ENCODE results near the gene HERC6. TPM values are rescaled to one million over a fixed set of nuclear protein-coding genes. Genes with fewer than 3 reads are reported as not detected.
"Not testable (repeated sequence)": the region's sequence is repeated elsewhere in the genome, so short reads cannot be mapped to it uniquely, and the experiment has no call there.

Gene HERC6
- total RNA-seq = 1 to 10 TPM; 2.2 to 9.3 TPM

DNA sequence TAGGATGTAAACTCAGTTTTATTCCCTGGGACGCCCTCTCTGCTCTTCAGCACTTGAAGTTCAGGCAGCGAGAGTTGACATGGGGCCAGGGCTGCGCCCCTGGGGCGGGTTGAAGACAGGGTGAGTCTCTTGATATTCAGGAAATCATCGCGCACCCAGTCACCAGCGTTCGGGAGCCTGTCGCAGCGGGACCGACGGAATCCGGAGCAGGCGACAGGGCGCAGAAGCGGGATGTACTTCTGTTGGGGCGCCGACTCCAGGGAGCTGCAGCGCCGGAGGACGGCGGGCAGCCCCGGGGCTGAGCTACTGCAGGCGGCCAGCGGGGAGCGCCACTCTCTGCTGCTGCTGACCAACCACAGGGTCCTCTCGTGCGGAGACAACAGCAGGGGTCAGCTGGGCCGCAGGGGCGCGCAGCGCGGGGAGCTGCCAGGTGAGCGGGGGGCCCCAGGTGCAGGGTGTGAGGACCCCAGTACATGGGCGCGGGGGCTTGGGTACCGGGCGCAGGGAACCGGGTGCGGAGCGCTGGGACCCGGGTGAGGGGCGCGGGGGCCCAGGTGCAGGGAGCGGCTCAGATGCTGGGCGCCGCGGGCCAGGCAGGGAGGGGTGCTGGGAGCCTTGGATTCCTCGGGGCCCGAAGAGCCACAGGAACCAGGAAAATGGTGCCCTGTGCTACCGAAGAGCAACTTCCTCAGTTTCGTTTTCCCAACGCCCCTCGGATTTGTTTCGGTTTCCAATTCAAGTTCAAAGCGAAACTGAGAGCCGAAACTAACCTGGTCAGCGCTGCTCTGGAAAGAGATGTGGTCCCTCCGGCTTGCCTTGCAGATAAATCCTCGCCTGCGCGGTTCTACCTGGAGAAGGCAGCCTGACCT is at the start of gene HERC6:
TSS of gene HERC6 (plus strand) at position 162 of the 869 bp plus-strand sequence. CDS start at position 232, 70 bp downstream.
- peaks cover 0 to 12% of the 10 kb centered on the region in 2 donors for H3K36me3 Mint-ChIP-seq
- DNase-seq (ENCODE audit: low spot score in 2 of 2) (peak; percentile 73 to 78), ATAC-seq (peak; percentile 70 to 72)
- H3K27ac Mint-ChIP-seq = peak within 1 kb of the TSS; percentile 65 to 80
- H3K9me3 Mint-ChIP-seq = no peaks in the 10 kb centered on the region

DNA sequence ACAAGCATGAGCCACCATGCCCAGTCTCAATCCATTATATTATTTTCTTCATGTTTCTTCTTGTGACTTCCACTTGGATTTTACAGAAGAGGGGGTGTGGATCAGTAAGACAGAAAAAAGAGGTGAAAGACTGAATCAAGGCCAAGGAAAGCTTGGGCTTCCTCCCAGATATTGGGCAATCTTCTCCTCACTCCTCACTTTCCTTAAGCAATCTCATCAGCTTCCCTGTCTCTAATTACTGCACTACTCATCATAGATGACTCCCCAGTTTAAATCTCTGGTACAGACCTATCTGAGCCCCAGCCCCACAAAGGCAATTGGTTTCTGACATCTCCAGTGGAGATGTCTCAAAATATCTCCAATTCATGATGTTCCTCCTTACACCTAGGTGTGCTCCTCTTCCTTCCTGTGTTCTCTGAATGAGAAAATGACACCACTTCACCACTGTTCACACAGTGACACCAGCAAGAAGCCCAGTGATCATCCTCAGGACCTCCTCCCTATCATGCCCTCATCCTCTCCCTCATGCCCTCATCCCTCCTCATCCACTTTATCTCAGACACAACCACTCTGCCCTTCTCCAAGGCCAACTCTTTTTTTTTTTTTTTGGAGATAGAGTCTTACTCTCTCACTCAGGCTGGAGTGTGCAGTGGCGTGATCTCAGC is 44.8 kb upstream of the HERC6 start:
- Mint-ChIP-seq H3K27ac (no peak overlapping the region), H3K36me3 (no peaks in the 10 kb centered on the region), H3K9me3 (no peaks in the 10 kb centered on the region)
- DNase-seq (ENCODE audit: low spot score in 2 of 2) (no peak), ATAC-seq (no peak)

DNA sequence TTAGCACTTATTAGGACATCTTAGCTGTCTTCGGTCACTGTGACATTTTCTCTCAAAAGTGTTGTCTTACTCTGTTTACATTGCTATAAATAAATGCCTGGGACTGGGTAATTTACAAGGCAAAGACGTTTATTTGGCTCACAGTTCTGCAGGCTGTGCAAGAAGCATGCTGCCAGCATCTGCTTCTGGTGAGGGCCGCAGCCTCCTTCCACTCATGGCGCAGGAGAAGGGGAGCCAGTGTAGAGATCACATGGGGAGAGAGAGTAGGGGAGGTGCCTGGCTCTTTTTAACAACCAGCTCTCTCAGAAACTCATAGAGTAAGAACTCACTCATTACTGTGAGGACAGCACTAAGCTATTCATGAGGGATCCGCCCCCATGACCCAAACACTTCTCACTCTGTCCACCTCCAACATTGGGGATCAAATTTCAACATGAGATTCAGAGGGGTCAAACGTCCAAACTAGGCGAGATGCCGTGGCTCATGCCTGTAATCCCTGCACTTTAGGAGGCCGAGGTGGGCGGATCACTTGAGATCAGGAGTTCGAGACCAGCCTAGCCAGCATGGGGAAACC is 43.5 kb upstream of the HERC6 start:
- DNase-seq (ENCODE audit: low spot score in 2 of 2) (no peak), ATAC-seq (no peak)
- Mint-ChIP-seq H3K9me3 (no peaks in the 10 kb centered on the region), H3K36me3 (no peaks in the 10 kb centered on the region), H3K27ac (no peak overlapping the region)

DNA sequence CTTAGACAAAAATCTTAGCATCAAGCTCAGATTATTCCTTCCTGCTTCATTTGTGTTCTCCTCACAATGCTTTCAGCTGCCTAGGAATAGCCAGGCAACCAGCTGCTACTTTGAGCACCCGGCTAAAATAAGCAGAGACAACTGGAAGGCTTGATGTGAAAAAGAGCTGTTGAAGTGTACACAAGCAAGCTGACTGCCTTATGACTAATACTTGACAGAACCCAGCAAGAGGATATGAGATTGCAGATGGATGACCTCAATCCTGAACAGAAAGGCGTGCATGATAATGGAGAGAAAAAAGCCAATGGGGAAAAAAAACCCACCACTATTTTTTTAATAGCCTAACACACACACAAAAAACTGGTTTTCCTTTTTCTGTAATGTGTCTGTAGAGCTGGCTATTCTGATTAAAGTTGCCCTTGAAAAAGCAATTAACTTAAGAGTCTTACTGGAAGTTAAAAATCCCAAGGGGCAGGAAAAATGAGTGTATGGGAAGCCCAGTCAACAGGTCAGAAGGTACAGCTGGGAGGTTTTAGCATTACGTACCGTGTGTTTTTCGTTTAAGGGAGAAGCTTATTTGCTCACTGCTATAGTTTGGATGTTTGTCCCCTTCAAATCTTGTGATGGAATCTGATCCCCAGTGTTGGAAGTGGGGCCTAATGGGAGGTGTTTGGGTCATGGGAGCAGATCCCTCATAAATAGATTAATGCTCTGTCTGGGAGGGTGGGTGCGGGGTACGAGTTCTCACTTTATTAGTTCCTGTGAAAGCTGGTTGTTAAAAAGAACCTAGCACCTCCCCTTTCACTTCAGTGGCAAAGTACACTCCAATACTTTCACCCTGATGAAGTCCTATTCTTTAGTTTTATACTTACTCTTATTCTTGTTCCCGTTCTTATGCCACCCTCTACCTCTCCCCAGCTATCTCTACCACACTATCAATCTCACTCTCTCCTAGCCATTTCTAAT is 37.1 kb upstream of the HERC6 start:
- Mint-ChIP-seq H3K9me3 (no peaks in the 10 kb centered on the region), H3K27ac (peak overlapping the region in 1 of 2 donors; percentile 7), H3K36me3 (no peaks in the 10 kb centered on the region)
- ATAC-seq (no peak), DNase-seq (ENCODE audit: low spot score in 2 of 2) (no peak)

DNA sequence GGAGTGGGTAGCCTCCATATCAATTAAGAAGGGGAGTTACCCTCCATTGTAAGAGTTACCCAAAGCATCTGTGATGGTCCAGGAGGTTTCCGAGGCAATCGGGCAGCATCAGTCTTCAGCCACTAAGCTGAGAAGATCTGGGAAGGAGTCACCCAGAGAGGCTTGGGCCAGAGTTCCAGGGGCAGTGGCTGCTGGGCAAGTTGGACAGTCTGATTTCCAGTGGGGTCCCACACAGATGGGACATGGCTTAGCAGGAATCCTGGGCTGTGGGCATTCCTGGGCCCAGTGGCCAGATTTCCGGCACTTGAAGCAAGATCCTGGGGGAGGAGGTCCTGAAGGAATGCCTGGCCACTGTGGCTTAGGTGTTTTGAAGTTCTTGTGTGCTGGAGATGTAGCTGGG is 31.8 kb upstream of the HERC6 start:
- H3K36me3 Mint-ChIP-seq; H3K9me3 Mint-ChIP-seq; H3K27ac Mint-ChIP-seq; ATAC-seq; DNase-seq (ENCODE audit: low spot score in 2 of 2): not testable (repeated sequence)

DNA sequence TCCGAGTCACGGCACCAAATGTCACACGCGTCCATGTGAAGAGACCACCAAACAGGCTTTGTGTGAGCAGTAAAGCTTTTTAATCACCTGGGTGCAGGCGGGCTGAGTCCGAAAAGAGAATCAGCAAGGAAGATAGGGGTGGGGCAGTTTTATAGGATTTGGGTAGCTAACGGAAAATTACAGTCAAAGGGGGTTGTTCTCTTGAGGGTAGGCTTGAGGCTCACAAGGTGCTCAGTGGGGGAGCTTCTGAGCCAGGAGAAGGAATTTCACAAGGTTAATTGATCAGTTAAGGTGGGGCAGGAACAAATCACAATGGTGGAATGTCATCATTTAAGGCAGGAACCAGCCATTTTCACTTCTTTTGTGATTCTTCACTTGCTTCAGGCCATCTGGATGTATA is 29.9 kb upstream of the HERC6 start:
- not testable (repeated sequence) for ATAC-seq; H3K27ac Mint-ChIP-seq; DNase-seq (ENCODE audit: low spot score in 2 of 2); H3K36me3 Mint-ChIP-seq; H3K9me3 Mint-ChIP-seq

DNA sequence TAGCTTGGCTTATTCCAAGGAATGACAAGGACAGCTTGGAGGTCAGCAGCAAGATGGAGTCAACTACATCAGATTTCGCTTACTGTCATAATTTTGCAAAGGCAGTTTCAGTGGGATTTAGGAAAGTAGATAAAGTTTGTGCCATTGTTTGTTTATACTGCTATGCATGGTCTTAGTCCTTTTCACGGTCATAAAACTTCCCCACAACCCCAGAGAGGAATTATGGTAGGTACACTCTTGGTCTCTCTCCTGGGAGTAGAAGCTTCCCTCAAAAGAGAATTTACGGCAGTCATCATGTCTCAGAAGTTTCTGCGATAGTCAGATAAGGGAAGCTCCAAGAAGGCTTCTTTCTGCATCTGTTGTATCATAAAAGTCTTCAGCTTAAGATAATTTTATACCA is 27.9 kb upstream of the HERC6 start:
- Mint-ChIP-seq H3K27ac (no peak overlapping the region), H3K36me3 (peaks cover 0 to 5% of the 10 kb centered on the region in 2 donors), H3K9me3 (peaks cover 0 to 5% of the 10 kb centered on the region in 2 donors)
- ATAC-seq (no peak), DNase-seq (ENCODE audit: low spot score in 2 of 2) (no peak)

DNA sequence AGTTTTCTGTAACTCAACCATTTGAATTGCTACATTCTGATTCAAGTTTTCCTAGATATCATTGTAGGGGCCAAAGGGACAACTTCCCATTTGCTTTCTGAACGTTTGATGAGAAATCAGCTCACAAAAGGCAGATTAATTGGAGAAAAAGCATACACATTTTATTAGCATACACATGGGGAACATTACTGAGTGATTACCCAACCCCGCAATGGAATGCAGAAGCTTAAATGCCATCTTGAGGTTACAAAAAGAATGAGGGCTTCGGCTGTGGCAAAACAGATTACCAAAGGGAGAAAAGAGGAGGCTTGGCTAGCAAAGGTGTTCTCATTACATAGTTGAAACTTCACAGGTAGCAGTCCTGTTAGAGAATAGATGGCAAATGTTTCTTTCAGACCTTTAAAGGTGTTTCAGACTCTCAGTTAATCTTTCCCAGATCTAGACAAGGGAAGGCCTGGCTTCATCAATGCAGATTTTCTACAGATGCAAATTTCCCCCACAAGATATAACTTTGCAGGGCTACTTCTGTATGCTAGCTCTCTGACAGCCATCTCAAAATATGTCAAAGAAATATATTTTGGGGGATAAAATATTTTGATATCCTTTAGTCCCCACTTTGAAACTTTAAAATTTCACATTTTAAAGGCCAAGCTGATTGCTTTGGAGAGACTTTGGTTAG is 26.5 kb upstream of the HERC6 start:
- DNase-seq (ENCODE audit: low spot score in 2 of 2) = no peak

DNA sequence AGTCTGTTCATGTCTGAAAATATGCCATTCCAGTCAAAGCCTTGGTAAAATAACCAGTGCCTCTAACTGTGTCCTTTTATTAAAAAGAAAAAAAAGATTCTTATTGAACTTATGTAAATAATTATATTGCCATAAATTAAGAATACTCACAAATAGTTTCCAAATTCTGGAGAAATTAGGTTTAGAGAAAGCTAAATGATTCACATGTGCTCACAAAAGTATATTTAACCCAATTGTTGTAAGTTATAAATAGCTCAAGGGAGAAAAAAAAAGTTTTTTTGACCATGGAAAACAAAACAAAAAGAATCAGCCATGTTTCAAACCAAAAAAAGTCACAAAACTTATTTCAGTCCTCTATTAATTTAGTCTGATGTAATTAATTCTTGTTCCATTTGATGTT is 25.3 kb upstream of the HERC6 start:
- Mint-ChIP-seq H3K36me3 (peaks cover 0 to 5% of the 10 kb centered on the region in 2 donors), H3K9me3 (peaks cover 0 to 5% of the 10 kb centered on the region in 2 donors), H3K27ac (no peak overlapping the region)
- ATAC-seq (no peak), DNase-seq (ENCODE audit: low spot score in 2 of 2) (no peak)

More for the DNA sequence above, 26.5 kb upstream of the HERC6 start:
- no peak for ATAC-seq
- H3K36me3 Mint-ChIP-seq = peaks cover 0 to 5% of the 10 kb centered on the region in 2 donors
- H3K27ac Mint-ChIP-seq = no peak overlapping the region
- H3K9me3 Mint-ChIP-seq = peaks cover 0 to 5% of the 10 kb centered on the region in 2 donors

DNA sequence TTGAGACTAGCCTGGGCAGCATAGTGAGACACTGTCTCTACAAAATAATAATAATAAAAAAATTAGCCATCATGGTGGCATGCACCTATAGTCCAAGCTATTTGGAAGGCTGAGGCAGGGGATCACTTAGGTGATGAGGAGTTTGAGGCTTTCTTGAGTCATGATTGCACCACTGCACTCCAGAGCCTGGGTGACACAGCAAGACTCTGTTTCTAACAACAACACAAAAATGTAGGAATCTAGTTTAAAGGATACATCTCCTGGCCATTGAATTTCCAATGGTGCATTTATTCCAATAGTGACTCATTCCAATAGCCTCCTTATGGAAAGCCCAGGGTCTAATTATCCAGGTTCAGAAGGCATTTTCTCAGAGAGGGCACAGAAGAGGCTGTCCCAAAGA is 21.9 kb upstream of the HERC6 start:
- peaks cover 10 to 16% of the 10 kb centered on the region in 2 donors for H3K36me3 Mint-ChIP-seq
- peaks cover 7 to 12% of the 10 kb centered on the region in 2 donors for H3K9me3 Mint-ChIP-seq
- no peak for DNase-seq (ENCODE audit: low spot score in 2 of 2)
- no peak for ATAC-seq
- no peak overlapping the region for H3K27ac Mint-ChIP-seq

DNA sequence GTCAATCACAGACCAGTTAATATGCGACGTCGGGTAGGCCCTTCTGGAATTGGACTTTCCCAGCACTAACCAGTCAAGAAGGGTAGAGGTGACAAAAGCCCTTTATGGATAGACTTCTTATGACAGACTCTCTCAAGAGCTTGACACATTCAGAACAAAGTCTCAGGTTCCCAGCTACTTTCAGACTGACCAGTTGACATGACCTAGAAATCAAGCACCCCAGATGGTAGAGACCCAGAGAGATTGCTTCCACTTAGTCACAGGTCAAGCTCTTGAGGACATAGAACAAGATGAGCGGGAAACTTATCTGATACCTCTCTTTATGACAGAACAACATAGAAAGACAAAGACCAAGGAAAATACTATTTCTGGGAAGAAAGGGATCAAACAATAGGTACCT is 21.4 kb upstream of the HERC6 start:
- Mint-ChIP-seq H3K9me3 (peaks cover 7 to 12% of the 10 kb centered on the region in 2 donors), H3K27ac (no peak overlapping the region), H3K36me3 (peaks cover 10 to 16% of the 10 kb centered on the region in 2 donors)
- DNase-seq (ENCODE audit: low spot score in 2 of 2) = no peak
- no peak for ATAC-seq

DNA sequence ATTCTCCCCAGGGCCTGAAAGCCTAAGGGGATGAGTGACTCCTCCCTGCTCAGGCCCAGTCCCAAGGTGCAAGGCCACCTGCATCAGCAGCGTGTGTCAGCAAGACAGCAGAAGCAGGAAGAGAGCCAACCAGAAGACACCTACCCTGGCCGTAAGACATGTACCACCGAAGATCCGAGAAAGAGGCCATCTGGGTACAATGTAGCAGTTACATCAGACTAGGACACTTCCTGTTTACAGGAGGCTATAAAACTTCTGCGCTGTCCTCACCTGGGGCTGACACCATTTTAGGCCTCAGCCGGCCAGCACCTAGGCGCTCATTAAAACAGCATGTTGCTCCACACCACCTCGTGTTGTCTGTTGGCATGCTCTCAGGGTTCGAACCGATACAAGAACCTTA is 19.1 kb upstream of the HERC6 start:
- H3K36me3 Mint-ChIP-seq = peaks cover 11 to 16% of the 10 kb centered on the region in 2 donors
- DNase-seq (ENCODE audit: low spot score in 2 of 2) (no peak), ATAC-seq (no peak)
- no peak overlapping the region for H3K27ac Mint-ChIP-seq
- peaks cover 7 to 13% of the 10 kb centered on the region in 2 donors for H3K9me3 Mint-ChIP-seq

DNA sequence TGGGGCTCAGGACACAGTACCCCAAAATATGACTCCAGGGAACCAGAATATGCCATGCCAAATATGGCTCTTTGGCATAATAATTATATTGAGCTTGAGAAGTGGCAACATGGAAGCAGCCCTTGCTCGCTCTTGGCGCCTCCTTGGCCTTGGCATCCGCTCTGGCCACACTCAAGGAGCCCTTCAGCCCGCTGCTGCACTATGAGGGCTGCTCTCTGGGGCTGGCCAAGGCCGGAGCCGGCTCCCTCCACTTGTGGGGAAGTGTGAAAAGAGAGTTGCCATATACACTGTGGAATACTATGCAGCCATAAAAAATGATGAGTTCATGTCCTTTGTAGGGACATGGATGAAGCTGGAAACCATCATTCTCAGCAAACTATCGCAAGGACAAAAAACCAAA is 18.4 kb upstream of the HERC6 start:
- peaks cover 11 to 16% of the 10 kb centered on the region in 2 donors for H3K36me3 Mint-ChIP-seq
- no peak overlapping the region for H3K27ac Mint-ChIP-seq
- ATAC-seq = no peak
- peaks cover 7 to 13% of the 10 kb centered on the region in 2 donors for H3K9me3 Mint-ChIP-seq
- DNase-seq (ENCODE audit: low spot score in 2 of 2) = no peak

DNA sequence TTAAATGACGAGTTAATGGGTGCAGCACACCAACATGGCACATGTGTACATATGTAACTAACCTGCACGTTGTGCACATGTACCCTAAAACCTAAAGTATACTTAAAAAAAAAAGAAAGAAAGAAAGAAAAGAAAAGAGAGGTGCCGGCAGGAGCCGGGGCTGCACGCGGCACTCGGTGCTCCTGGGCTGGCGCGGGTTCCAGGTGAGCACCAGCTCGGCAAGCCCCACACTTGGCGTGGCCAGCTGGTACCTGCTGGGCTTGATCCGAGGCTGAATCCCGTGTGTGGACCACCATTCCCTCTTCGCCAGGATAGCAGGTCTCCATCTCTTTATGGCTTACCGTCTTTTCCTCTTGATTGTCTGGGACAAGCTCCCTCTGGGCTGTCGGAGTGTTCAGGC is 17.9 kb upstream of the HERC6 start:
- H3K9me3 Mint-ChIP-seq = peaks cover 7 to 13% of the 10 kb centered on the region in 2 donors
- no peak for ATAC-seq
- peaks cover 11 to 16% of the 10 kb centered on the region in 2 donors for H3K36me3 Mint-ChIP-seq
- H3K27ac Mint-ChIP-seq = no peak overlapping the region
- no peak for DNase-seq (ENCODE audit: low spot score in 2 of 2)

DNA sequence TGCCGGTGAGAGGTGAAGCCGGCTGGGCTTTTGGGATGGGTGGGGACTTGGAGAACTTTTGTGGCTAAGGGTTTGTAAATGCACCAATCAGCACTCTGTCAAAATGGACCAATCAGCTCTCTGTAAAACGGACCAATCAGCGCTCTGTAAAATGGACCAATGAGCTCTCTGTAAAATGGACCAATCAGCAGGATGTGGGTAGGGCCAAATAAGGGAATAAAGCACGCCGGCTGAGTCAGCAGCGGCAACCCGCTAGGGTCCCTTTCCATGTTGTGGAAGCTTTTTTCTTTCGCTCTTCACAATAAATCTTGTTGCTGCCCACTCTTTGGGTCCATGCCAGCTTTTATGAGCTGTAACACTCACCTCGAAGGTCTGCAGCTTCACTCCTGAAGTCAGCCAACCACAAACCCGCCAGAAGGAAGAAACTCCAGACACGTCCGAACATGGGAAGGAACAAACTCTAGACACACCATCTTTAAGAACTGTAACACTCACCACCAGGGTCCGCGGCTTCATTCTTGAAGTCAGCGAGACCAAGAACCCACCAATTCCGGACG is 17.4 kb upstream of the HERC6 start:
- not testable (repeated sequence) for H3K27ac Mint-ChIP-seq; ATAC-seq; DNase-seq (ENCODE audit: low spot score in 2 of 2)
- H3K9me3 Mint-ChIP-seq = peaks cover 7 to 13% of the 10 kb centered on the region in 2 donors
- H3K36me3 Mint-ChIP-seq = peaks cover 11 to 16% of the 10 kb centered on the region in 2 donors
